Activated CD4-positive, alpha-beta memory T cell treated with anti-CD3 and anti-CD28 coated beads for 36 hours (primary cell): Measurements from ENCODE around the gene SBNO2. TPM values are rescaled to one million over a fixed set of nuclear protein-coding genes. Genes with fewer than 3 reads are reported as not detected.

Source experiments
- CTCF ChIA-PET: fragments of 350-600 bp; sonication (Branson Sonifier 250); formaldehyde crosslinking; loops from one replicate; lab custom pipeline; 2021; ENCODE audit warnings: antibody characterized with exemption, inconsistent platforms; lab: Charles Lee
- POLR2A ChIA-PET: fragments of 350-600 bp; sonication (Branson Sonifier 250); formaldehyde crosslinking; loops from one replicate; lab custom pipeline; 2021; ENCODE audit warnings: antibody characterized with exemption; lab: Charles Lee
- DNase-seq: peaks from one replicate; pipeline ENCODE4 v3.0.0-alpha.2; 2020
- H3K27ac Mint-ChIP-seq: one replicate; pipeline ENCODE4 v1.8.0; 2021; ENCODE audit warnings: mixed read lengths
- H3K27me3 Mint-ChIP-seq: one replicate; pipeline ENCODE4 v1.8.0; 2021; ENCODE audit warnings: mixed read lengths
- H3K36me3 Mint-ChIP-seq: one replicate; pipeline ENCODE4 v1.8.0; 2021; ENCODE audit warnings: mixed read lengths
- H3K4me1 Mint-ChIP-seq: one replicate; pipeline ENCODE4 v1.8.0; 2021; ENCODE audit warnings: low read depth, mixed read lengths
- H3K4me3 Mint-ChIP-seq: one replicate; pipeline ENCODE4 v1.8.0; 2021; ENCODE audit warnings: mild to moderate bottlenecking, mixed read lengths
- H3K9me3 Mint-ChIP-seq: one replicate; pipeline ENCODE4 v1.8.0; 2021; ENCODE audit warnings: mixed read lengths
- intact Hi-C: fragments of 100-400 bp; cut with micrococcal nuclease; formaldehyde crosslinking; loops from one replicate; pipeline ENCODE4 v1.15.1; 2023
- total RNA-seq, 2 experiments: library from RNA; stranded (reverse); gene quantifications; one replicate each; pipeline ENCODE4 v1.2.3, GENCODE V29; 2021

SBNO2 gene
- total RNA-seq, 2 experiments from 2014 or later, result 96.9 to 110 TPM

- no peak overlapping the region for H3K27ac Mint-ChIP-seq
- no peaks in the 10 kb centered on the region for H3K9me3 Mint-ChIP-seq
- DNase-seq, result no peak
- H3K27me3 Mint-ChIP-seq, result no peaks in the 10 kb centered on the region
- ChIA-PET POLR2A (interaction anchor here (0.7 to 5.1 kb wide), 10 partner anchors 9 to 195 kb away, joined by 3 to 55 read pairs (median 4); partner anchors contain the start of genes ABCA7, GPX4 and RNU6-2), CTCF (interaction anchor here (0.9 to 5.2 kb wide), 14 partner anchors 10 to 203 kb away, joined by 3 to 41 read pairs (median 4); partner anchors contain the start of genes ABCA7, CIRBP, CNN2 and POLR2E)
- intact Hi-C loops, result loop anchor here (2.0 kb wide), 1 partner anchor 25 kb away; the partner anchor contains the start of gene ABCA7
- peaks cover 26% of the 10 kb centered on the region for H3K4me1 Mint-ChIP-seq
- peaks cover 12% of the 10 kb centered on the region for H3K36me3 Mint-ChIP-seq
- peak overlapping the region; percentile 64 for H3K4me3 Mint-ChIP-seq
Observed at GRCh38 chr19:1066251-1066747, 107.8 kb downstream of the SBNO2 start.

- Mint-ChIP-seq H3K4me3 (no peak overlapping the region), H3K27ac (no peak overlapping the region), H3K9me3 (no peaks in the 10 kb centered on the region), H3K27me3 (no peaks in the 10 kb centered on the region), H3K36me3 (peaks cover 12% of the 10 kb centered on the region), H3K4me1 (peaks cover 26% of the 10 kb centered on the region)
- intact Hi-C loops, result loop anchor here (2.0 kb wide), 1 partner anchor 25 kb away; the partner anchor contains the start of gene ABCA7
- POLR2A ChIA-PET, result interaction anchor here (0.6 to 5.1 kb wide), 8 partner anchors 9 to 65 kb away, joined by 3 to 55 read pairs (median 4); partner anchors contain the start of gene GPX4
- CTCF ChIA-PET, result interaction anchor here (0.9 to 5.2 kb wide), 13 partner anchors 9 to 203 kb away, joined by 3 to 41 read pairs (median 4); partner anchors contain the start of genes ABCA7, CIRBP, POLR2E and RNU6-2
- DNase-seq, result no peak
Observed at GRCh38 chr19:1065606-1066109, 108.4 kb downstream of the SBNO2 start.

GRCh38 chr19:1064661-1065605, 109.1 kb downstream of the SBNO2 start:
- CTCF ChIA-PET, result interaction anchor here (0.6 to 5.2 kb wide), 23 partner anchors 8 to 384 kb away, joined by 3 to 41 read pairs (median 5); partner anchors contain the start of genes ABCA7, ATP5F1D, CIRBP and CNN2
- peak overlapping the region; percentile 5 for H3K4me3 Mint-ChIP-seq
- no peaks in the 10 kb centered on the region for H3K27me3 Mint-ChIP-seq
- peak; percentile 80 for DNase-seq
- H3K27ac Mint-ChIP-seq, result no peak overlapping the region
- peaks cover 24% of the 10 kb centered on the region for H3K4me1 Mint-ChIP-seq
- POLR2A ChIA-PET, result interaction anchor here (0.6 to 5.1 kb wide), 9 partner anchors 11 to 362 kb away, joined by 3 to 55 read pairs (median 4); partner anchors contain the start of genes CIRBP and GPX4
- no peaks in the 10 kb centered on the region for H3K9me3 Mint-ChIP-seq
- intact Hi-C loops, result no loop called here
- peaks cover 12% of the 10 kb centered on the region for H3K36me3 Mint-ChIP-seq

GRCh38 chr19:1063909-1064660, 110.0 kb downstream of the SBNO2 start:
- Mint-ChIP-seq H3K4me3 (no peak overlapping the region), H3K9me3 (no peaks in the 10 kb centered on the region), H3K4me1 (peaks cover 21% of the 10 kb centered on the region), H3K36me3 (peaks cover 9% of the 10 kb centered on the region), H3K27me3 (no peaks in the 10 kb centered on the region), H3K27ac (no peak overlapping the region)
- POLR2A ChIA-PET, result interaction anchor here (1.0 to 5.1 kb wide), 5 partner anchors 12 to 361 kb away, joined by 3 to 55 read pairs (median 5); partner anchors contain the start of genes CIRBP and GPX4
- CTCF ChIA-PET, result interaction anchor here (0.6 to 5.2 kb wide), 18 partner anchors 11 to 384 kb away, joined by 3 to 41 read pairs (median 5); partner anchors contain the start of genes ABCA7, ATP5F1D, CIRBP and CNN2
- DNase-seq, result no peak
- intact Hi-C loops, result no loop called here

- H3K9me3 Mint-ChIP-seq, result no peaks in the 10 kb centered on the region
- H3K27ac Mint-ChIP-seq, result no peak overlapping the region
- H3K27me3 Mint-ChIP-seq, result no peaks in the 10 kb centered on the region
- peak; percentile 86 for DNase-seq
- H3K4me1 Mint-ChIP-seq, result peaks cover 15% of the 10 kb centered on the region
- intact Hi-C loops, result no loop called here
- H3K4me3 Mint-ChIP-seq, result no peak overlapping the region
- POLR2A ChIA-PET, result no interaction called here
- CTCF ChIA-PET, result interaction anchor here (0.7 to 5.2 kb wide), 2 partner anchors 23 to 178 kb away, joined by 4 to 31 read pairs; partner anchors contain the start of gene ABCA7
- H3K36me3 Mint-ChIP-seq, result peaks cover 2% of the 10 kb centered on the region
Observed at GRCh38 chr19:1063030-1063908, 110.8 kb downstream of the SBNO2 start.

GRCh38 chr19:1062387-1063029, 111.6 kb downstream of the SBNO2 start:
- CTCF ChIA-PET, result interaction anchor here (0.7 to 5.2 kb wide), 2 partner anchors 23 to 179 kb away, joined by 4 to 31 read pairs; partner anchors contain the start of gene ABCA7
- POLR2A ChIA-PET, result no interaction called here
- H3K4me3 Mint-ChIP-seq, result no peak overlapping the region
- no peak overlapping the region for H3K27ac Mint-ChIP-seq
- H3K27me3 Mint-ChIP-seq, result no peaks in the 10 kb centered on the region
- H3K9me3 Mint-ChIP-seq, result no peaks in the 10 kb centered on the region
- peaks cover 22% of the 10 kb centered on the region for H3K4me1 Mint-ChIP-seq
- H3K36me3 Mint-ChIP-seq, result no peaks in the 10 kb centered on the region
- DNase-seq, result no peak
- intact Hi-C loops, result no loop called here

- H3K9me3 Mint-ChIP-seq, result no peaks in the 10 kb centered on the region
- no peak overlapping the region for H3K27ac Mint-ChIP-seq
- CTCF ChIA-PET, result interaction anchor here (0.7 kb wide), 1 partner anchor 179 kb away, joined by 4 read pairs; no protein-coding TSS in a partner anchor
- POLR2A ChIA-PET, result no interaction called here
- peaks cover 25% of the 10 kb centered on the region for H3K4me1 Mint-ChIP-seq
- no peak overlapping the region for H3K4me3 Mint-ChIP-seq
- no peaks in the 10 kb centered on the region for H3K27me3 Mint-ChIP-seq
- intact Hi-C loops, result no loop called here
- H3K36me3 Mint-ChIP-seq, result no peaks in the 10 kb centered on the region
- no peak for DNase-seq
Observed at GRCh38 chr19:1061987-1062386, 112.1 kb downstream of the SBNO2 start.

- CTCF ChIA-PET, result no interaction called here
- no peaks in the 10 kb centered on the region for H3K36me3 Mint-ChIP-seq
- POLR2A ChIA-PET, result no interaction called here
- no peak overlapping the region for H3K4me3 Mint-ChIP-seq
- DNase-seq, result no peak
- no peaks in the 10 kb centered on the region for H3K27me3 Mint-ChIP-seq
- H3K27ac Mint-ChIP-seq, result no peak overlapping the region
- intact Hi-C loops, result no loop called here
- H3K9me3 Mint-ChIP-seq, result no peaks in the 10 kb centered on the region
- H3K4me1 Mint-ChIP-seq, result peaks cover 23% of the 10 kb centered on the region
Observed at GRCh38 chr19:1060689-1061088, 113.4 kb downstream of the SBNO2 start.

- H3K4me1 Mint-ChIP-seq, result peaks cover 11% of the 10 kb centered on the region
- no peaks in the 10 kb centered on the region for H3K9me3 Mint-ChIP-seq
- peak overlapping the region; percentile 16 for H3K27ac Mint-ChIP-seq
- intact Hi-C loops, result loop anchor here (5.0 kb wide), 1 partner anchor 134 kb away; no protein-coding TSS in a partner anchor
- ChIA-PET POLR2A (interaction anchor here (0.6 to 1.1 kb wide), 3 partner anchors 9 to 73 kb away, joined by 3 read pairs; partner anchors contain the start of gene ARHGAP45), CTCF (interaction anchor here (1.0 to 2.5 kb wide), 7 partner anchors 10 to 208 kb away, joined by 3 to 12 read pairs (median 4); partner anchors contain the start of gene ARHGAP45)
- no peak for DNase-seq
- no peak overlapping the region for H3K4me3 Mint-ChIP-seq
- no peaks in the 10 kb centered on the region for H3K36me3 Mint-ChIP-seq
- H3K27me3 Mint-ChIP-seq, result no peaks in the 10 kb centered on the region
Observed at GRCh38 chr19:1058112-1058511, 116.0 kb downstream of the SBNO2 start.
